ENCODE measurements around the gene ATP2B2. TPM values are rescaled to one million over a fixed set of nuclear protein-coding genes. Genes with fewer than 3 reads are reported as not detected.

ATP2B2 gene
- total RNA-seq, 4 donors from 2014 or later: not detected

GRCh38 chr3:10397879-10398278 lies 107.5 kb downstream of the ATP2B2 start:
- TF ChIP-seq EP300 (IDR thresholded peaks at IDR 0.05; ENCODE audit: low read depth): no peak
- no peak for TF ChIP-seq POLR2A (IDR thresholded peaks at IDR 0.05)
- no peak for TF ChIP-seq CTCF (IDR thresholded peaks at IDR 0.05)
- no peak for TF ChIP-seq POLR2AphosphoS5 (IDR thresholded peaks at IDR 0.05)
- Histone ChIP-seq H3K4me3 (no peak overlapping the region), H3K27me3 (no peaks in the 10 kb centered on the region), H3K9me3 (no peaks in the 10 kb centered on the region), H3K36me3 (no peaks in the 10 kb centered on the region), H3K27ac (no peak overlapping the region), H3K4me1 (no peaks in the 10 kb centered on the region)
- intact Hi-C loops (cut with DNase I; ENCODE audit: low total_unique reads) (loop anchor here (2.0 kb wide), 1 partner anchor 41 kb away; no protein-coding TSS in a partner anchor), in situ Hi-C loops (cut with MboI; ENCODE audit: low pct_ligation_motif_present in 1 of 4, low pct_unique_long_range_greater_than_20kb in 1 of 4, low sequenced_read_pairs in 3 of 4) (no loop called here)
- 87% methylated on average over 4 of the region's 4 CpGs; no CpG with 5 or more reads in 1 of the 2 donors for WGBS, 2 donors (ENCODE audit: low coverage in 1 of 2)
- DNase-seq: no peak

- Histone ChIP-seq H3K4me3 (no peak overlapping the region), H3K27ac (no peak overlapping the region), H3K27me3 (no peaks in the 10 kb centered on the region), H3K4me1 (no peaks in the 10 kb centered on the region), H3K36me3 (no peaks in the 10 kb centered on the region), H3K9me3 (no peaks in the 10 kb centered on the region)
- 72% methylated on average over 4 of the region's 4 CpGs; no CpG with 5 or more reads in 1 of the 2 donors for WGBS, 2 donors (ENCODE audit: low coverage in 1 of 2)
- intact Hi-C loops (cut with DNase I; ENCODE audit: low total_unique reads) (no loop called here), in situ Hi-C loops (cut with MboI; ENCODE audit: low pct_ligation_motif_present in 1 of 4, low pct_unique_long_range_greater_than_20kb in 1 of 4, low sequenced_read_pairs in 3 of 4) (no loop called here)
- no peak for DNase-seq
- no peak for TF ChIP-seq POLR2AphosphoS5 (IDR thresholded peaks at IDR 0.05)
- no peak for TF ChIP-seq CTCF (IDR thresholded peaks at IDR 0.05)
- no peak for TF ChIP-seq EP300 (IDR thresholded peaks at IDR 0.05; ENCODE audit: low read depth)
- TF ChIP-seq POLR2A (IDR thresholded peaks at IDR 0.05): no peak
Measured at GRCh38 chr3:10396931-10397330, 108.5 kb downstream of the ATP2B2 start.

GRCh38 chr3:10396083-10396482 lies 109.3 kb downstream of the ATP2B2 start:
- Histone ChIP-seq H3K4me3 (no peak overlapping the region), H3K36me3 (no peaks in the 10 kb centered on the region), H3K9me3 (no peaks in the 10 kb centered on the region), H3K4me1 (no peaks in the 10 kb centered on the region), H3K27ac (no peak overlapping the region), H3K27me3 (no peaks in the 10 kb centered on the region)
- intact Hi-C loops (cut with DNase I; ENCODE audit: low total_unique reads): no loop called here
- TF ChIP-seq EP300 (IDR thresholded peaks at IDR 0.05; ENCODE audit: low read depth) (no peak), POLR2A (IDR thresholded peaks at IDR 0.05) (no peak), POLR2AphosphoS5 (IDR thresholded peaks at IDR 0.05) (no peak), CTCF (IDR thresholded peaks at IDR 0.05) (no peak)
- WGBS, 2 donors (ENCODE audit: low coverage in 1 of 2): 66% methylated on average over 4 of the region's 4 CpGs; no CpG with 5 or more reads in 1 of the 2 donors
- no peak for DNase-seq
- in situ Hi-C loops (cut with MboI; ENCODE audit: low pct_ligation_motif_present in 1 of 4, low pct_unique_long_range_greater_than_20kb in 1 of 4, low sequenced_read_pairs in 3 of 4): no loop called here

- in situ Hi-C loops (cut with MboI; ENCODE audit: low pct_ligation_motif_present in 1 of 4, low pct_unique_long_range_greater_than_20kb in 1 of 4, low sequenced_read_pairs in 3 of 4) (no loop called here), intact Hi-C loops (cut with DNase I; ENCODE audit: low total_unique reads) (no loop called here)
- peak; percentile 16 for DNase-seq
- Histone ChIP-seq H3K27me3 (no peaks in the 10 kb centered on the region), H3K4me3 (no peak overlapping the region), H3K4me1 (no peaks in the 10 kb centered on the region), H3K36me3 (no peaks in the 10 kb centered on the region), H3K27ac (no peak overlapping the region), H3K9me3 (no peaks in the 10 kb centered on the region)
- no peak for TF ChIP-seq POLR2A (IDR thresholded peaks at IDR 0.05)
- TF ChIP-seq POLR2AphosphoS5 (IDR thresholded peaks at IDR 0.05): no peak
- no peak for TF ChIP-seq EP300 (IDR thresholded peaks at IDR 0.05; ENCODE audit: low read depth)
- no peak for TF ChIP-seq CTCF (IDR thresholded peaks at IDR 0.05)
- 67% methylated on average over 4 of the region's 4 CpGs; no CpG with 5 or more reads in 1 of the 2 donors for WGBS, 2 donors (ENCODE audit: low coverage in 1 of 2)
Measured at GRCh38 chr3:10395671-10396070, 109.7 kb downstream of the ATP2B2 start.

Data from transverse colon (tissue), 4 donors.